CD4-positive, CD25-positive, alpha-beta regulatory T cell (primary cell): ENCODE data around the gene CLIC4. TPM values are rescaled to one million over a fixed set of nuclear protein-coding genes. Genes with fewer than 3 reads are reported as not detected.
"Not testable (repeated sequence)": the region's sequence is repeated elsewhere in the genome, so short reads cannot be mapped to it uniquely, and the experiment has no call there.

Source experiments
- ATAC-seq, 2 donors: fragments of 150-1000 bp; cut with Tn5 transposase; one replicate each; pipeline ENCODE4 v1.10.0; 2021; ENCODE audit warnings: low read depth in 2 of 2, moderate number of reproducible peaks in 2 of 2, moderate library complexity in 1 of 2
- DNase-seq, 3 donors: peaks; one replicate each; pipeline versions ENCODE4 v3.0.0 to v3.0.0-alpha.2; 2012 to 2022; ENCODE audit warnings: mixed read lengths in 1 of 3
- H3K27ac ChIP-seq: one replicate; pipeline ENCODE4 v1.7.0; 2013; ENCODE audit warnings: mild to moderate bottlenecking, low read length; ENCODE audit not compliant: insufficient read depth, poor library complexity, severe bottlenecking
- H3K27me3 ChIP-seq: one replicate; pipeline ENCODE4 v1.7.0; 2013; ENCODE audit warnings: low read length; ENCODE audit not compliant: control insufficient read depth, insufficient read depth
- H3K36me3 ChIP-seq: one replicate; pipeline ENCODE4 v1.7.0; 2013; ENCODE audit warnings: mild to moderate bottlenecking, low read length, moderate library complexity; ENCODE audit not compliant: control insufficient read depth, insufficient read depth
- H3K4me1 ChIP-seq: 2 replicates; pipeline ENCODE4 v1.7.0; 2013; ENCODE audit warnings: mild to moderate bottlenecking, low read length; ENCODE audit not compliant: insufficient read depth, control insufficient read depth, poor library complexity, severe bottlenecking
- H3K4me3 ChIP-seq: one replicate; pipeline ENCODE4 v1.7.0; 2013; ENCODE audit warnings: low read depth, mild to moderate bottlenecking, low read length, moderate library complexity
- H3K9me3 ChIP-seq, 2 experiments: 1 replicate in 1 of 2; 2 replicates in 1 of 2; pipeline ENCODE4 v1.7.0; 2013; ENCODE audit warnings: low read length in 2 of 2, mild to moderate bottlenecking in 1 of 2, moderate library complexity in 1 of 2; ENCODE audit not compliant: control insufficient read depth in 2 of 2
- H3K27ac Mint-ChIP-seq, 3 donors: one replicate each; pipeline ENCODE4 v1.8.0; 2020 to 2022; ENCODE audit warnings: mild to moderate bottlenecking in 3 of 3, mixed read lengths in 3 of 3, moderate library complexity in 2 of 3
- H3K27me3 Mint-ChIP-seq: one replicate; pipeline ENCODE4 v1.8.0; 2022; ENCODE audit warnings: mild to moderate bottlenecking, mixed read lengths
- H3K36me3 Mint-ChIP-seq: one replicate; pipeline ENCODE4 v1.8.0; 2020; ENCODE audit warnings: mixed read lengths
- H3K4me1 Mint-ChIP-seq, 4 donors: one replicate each; pipeline ENCODE4 v1.8.0; 2020 to 2022; ENCODE audit warnings: mixed read lengths in 4 of 4, mild to moderate bottlenecking in 1 of 4
- H3K4me3 Mint-ChIP-seq, 4 donors: one replicate each; pipeline ENCODE4 v1.8.0; 2020 to 2022; ENCODE audit warnings: mild to moderate bottlenecking in 4 of 4, mixed read lengths in 4 of 4, moderate library complexity in 3 of 4
- H3K9me3 Mint-ChIP-seq, 7 donors: one replicate each; pipeline ENCODE4 v1.8.0; 2020 to 2022; ENCODE audit warnings: mixed read lengths in 7 of 7, mild to moderate bottlenecking in 3 of 7, moderate library complexity in 2 of 7
- polyA plus RNA-seq, 4 donors: library from polyadenylated mRNA; unstranded; fragments of 300-500 nt; fragmentation: Illumina TruSeq; gene quantifications; one replicate each; pipeline ENCODE4 v1.2.3, GENCODE V29; 2021
- total RNA-seq: library from RNA; stranded (reverse); gene quantifications from one replicate; pipeline ENCODE4 v1.2.3, GENCODE V29; 2022

CLIC4 gene
- total and polyA plus RNA-seq, 5 donors from 2014 or later, result 0.08 to 2.1 (median 0.97) TPM

GRCh38 chr1:24783713-24784112 is 38.5 kb downstream of the CLIC4 start:
- Histone ChIP-seq H3K4me1 (no peaks in the 10 kb centered on the region), H3K27me3 (peaks cover 3% of the 10 kb centered on the region), H3K36me3 (no peaks in the 10 kb centered on the region), H3K9me3 (no peaks in the 10 kb centered on the region), H3K27ac (no peak overlapping the region), H3K4me3 (no peak overlapping the region)
- Mint-ChIP-seq H3K4me1 (no peaks in the 10 kb centered on the region), H3K4me3 (no peak overlapping the region), H3K27ac (no peak overlapping the region), H3K36me3 (no peaks in the 10 kb centered on the region), H3K9me3 (no peaks in the 10 kb centered on the region), H3K27me3 (peaks cover 28% of the 10 kb centered on the region)
- DNase-seq, result no peak
- no peak for ATAC-seq

- peaks cover 3% of the 10 kb centered on the region for H3K27me3 ChIP-seq
- no peak overlapping the region for H3K4me3 Mint-ChIP-seq
- H3K27ac ChIP-seq, result no peak overlapping the region
These were observed 40.9 kb downstream of the CLIC4 start for GRCh38 chr1:24786191-24786590.

GRCh38 chr1:24790490-24790889 is 45.2 kb downstream of the CLIC4 start:
- DNase-seq (no peak), ATAC-seq (no peak)
- Mint-ChIP-seq H3K27ac (no peak overlapping the region), H3K27me3 (peaks cover 8% of the 10 kb centered on the region), H3K9me3 (no peaks in the 10 kb centered on the region), H3K4me1 (no peaks in the 10 kb centered on the region), H3K36me3 (no peaks in the 10 kb centered on the region), H3K4me3 (no peak overlapping the region)
- H3K9me3 ChIP-seq, result no peaks in the 10 kb centered on the region
- no peaks in the 10 kb centered on the region for H3K27me3 ChIP-seq
- H3K4me3 ChIP-seq, result no peak overlapping the region
- no peaks in the 10 kb centered on the region for H3K4me1 ChIP-seq
- no peak overlapping the region for H3K27ac ChIP-seq
- no peaks in the 10 kb centered on the region for H3K36me3 ChIP-seq

More at GRCh38 chr1:24786191-24786590, 40.9 kb downstream of the CLIC4 start:
- no peak overlapping the region for H3K27ac Mint-ChIP-seq
- ATAC-seq (no peak), DNase-seq (no peak)
- Histone ChIP-seq H3K4me1 (no peaks in the 10 kb centered on the region), H3K9me3 (no peaks in the 10 kb centered on the region), H3K4me3 (no peak overlapping the region), H3K36me3 (no peaks in the 10 kb centered on the region)
- H3K27me3 Mint-ChIP-seq, result peaks cover 14% of the 10 kb centered on the region
- no peaks in the 10 kb centered on the region for H3K4me1 Mint-ChIP-seq
- no peaks in the 10 kb centered on the region for H3K36me3 Mint-ChIP-seq
- H3K9me3 Mint-ChIP-seq, result no peaks in the 10 kb centered on the region

GRCh38 chr1:24793447-24794129 is 48.3 kb downstream of the CLIC4 start:
- Mint-ChIP-seq H3K4me3 (no peak overlapping the region), H3K4me1 (no peaks in the 10 kb centered on the region), H3K36me3 (peaks cover 3% of the 10 kb centered on the region), H3K27ac (no peak overlapping the region), H3K9me3 (no peaks in the 10 kb centered on the region), H3K27me3 (peaks cover 13% of the 10 kb centered on the region)
- Histone ChIP-seq H3K27me3 (no peaks in the 10 kb centered on the region), H3K36me3 (no peaks in the 10 kb centered on the region), H3K9me3 (no peaks in the 10 kb centered on the region), H3K4me1 (no peaks in the 10 kb centered on the region), H3K4me3 (no peak overlapping the region), H3K27ac (no peak overlapping the region)
- DNase-seq, result no peak
- no peak for ATAC-seq

GRCh38 chr1:24794130-24794502 is 48.9 kb downstream of the CLIC4 start:
- H3K27me3 Mint-ChIP-seq, result peaks cover 13% of the 10 kb centered on the region
- H3K27ac Mint-ChIP-seq, H3K27me3 ChIP-seq, H3K4me1 Mint-ChIP-seq, H3K36me3 ChIP-seq, H3K4me3 ChIP-seq, DNase-seq, ATAC-seq, H3K36me3 Mint-ChIP-seq, H3K4me3 Mint-ChIP-seq, H3K9me3 ChIP-seq, H3K27ac ChIP-seq, H3K9me3 Mint-ChIP-seq, H3K4me1 ChIP-seq: not testable (repeated sequence)

GRCh38 chr1:24795236-24795635 is 50.0 kb downstream of the CLIC4 start:
- Mint-ChIP-seq H3K36me3 (peaks cover 3% of the 10 kb centered on the region), H3K27ac (no peak overlapping the region), H3K4me1 (no peaks in the 10 kb centered on the region), H3K9me3 (no peaks in the 10 kb centered on the region), H3K4me3 (no peak overlapping the region), H3K27me3 (peaks cover 13% of the 10 kb centered on the region)
- Histone ChIP-seq H3K9me3 (no peaks in the 10 kb centered on the region), H3K27me3 (no peaks in the 10 kb centered on the region), H3K4me1 (no peaks in the 10 kb centered on the region), H3K4me3 (no peak overlapping the region), H3K27ac (no peak overlapping the region), H3K36me3 (no peaks in the 10 kb centered on the region)
- no peak for DNase-seq
- no peak for ATAC-seq

- DNase-seq, result no peak
- no peaks in the 10 kb centered on the region for H3K27me3 ChIP-seq
- Mint-ChIP-seq H3K27ac (no peak overlapping the region), H3K27me3 (peaks cover 17% of the 10 kb centered on the region), H3K36me3 (peaks cover 3% of the 10 kb centered on the region), H3K4me1 (no peaks in the 10 kb centered on the region), H3K9me3 (no peaks in the 10 kb centered on the region), H3K4me3 (no peak overlapping the region)
- no peaks in the 10 kb centered on the region for H3K4me1 ChIP-seq
- ATAC-seq, result no peak
- no peaks in the 10 kb centered on the region for H3K9me3 ChIP-seq
- H3K36me3 ChIP-seq, result no peaks in the 10 kb centered on the region
- no peak overlapping the region for H3K4me3 ChIP-seq
- no peak overlapping the region for H3K27ac ChIP-seq
These were observed 51.3 kb downstream of the CLIC4 start for GRCh38 chr1:24796524-24796923.

- not testable (repeated sequence) for H3K9me3 Mint-ChIP-seq, H3K4me1 Mint-ChIP-seq
These were observed 54.0 kb downstream of the CLIC4 start for GRCh38 chr1:24799242-24799641.

More at GRCh38 chr1:24799242-24799641, 54.0 kb downstream of the CLIC4 start:
- not testable (repeated sequence) for H3K36me3 Mint-ChIP-seq, H3K27ac ChIP-seq, H3K27ac Mint-ChIP-seq, H3K4me3 Mint-ChIP-seq, H3K9me3 ChIP-seq, H3K4me3 ChIP-seq, DNase-seq, ATAC-seq, H3K4me1 ChIP-seq, H3K36me3 ChIP-seq, H3K27me3 ChIP-seq
- peaks cover 39% of the 10 kb centered on the region for H3K27me3 Mint-ChIP-seq
